Measurements from ENCODE around the gene ATF2. TPM values are rescaled to one million over a fixed set of nuclear protein-coding genes. Genes with fewer than 3 reads are reported as not detected.

ATF2 gene
- total and polyA plus RNA-seq, 2 of the 13 experiments (the other 11 are each of a cell fraction or from before 2014, with no cell fraction given), result 91.6 to 95.1 TPM

DNA sequence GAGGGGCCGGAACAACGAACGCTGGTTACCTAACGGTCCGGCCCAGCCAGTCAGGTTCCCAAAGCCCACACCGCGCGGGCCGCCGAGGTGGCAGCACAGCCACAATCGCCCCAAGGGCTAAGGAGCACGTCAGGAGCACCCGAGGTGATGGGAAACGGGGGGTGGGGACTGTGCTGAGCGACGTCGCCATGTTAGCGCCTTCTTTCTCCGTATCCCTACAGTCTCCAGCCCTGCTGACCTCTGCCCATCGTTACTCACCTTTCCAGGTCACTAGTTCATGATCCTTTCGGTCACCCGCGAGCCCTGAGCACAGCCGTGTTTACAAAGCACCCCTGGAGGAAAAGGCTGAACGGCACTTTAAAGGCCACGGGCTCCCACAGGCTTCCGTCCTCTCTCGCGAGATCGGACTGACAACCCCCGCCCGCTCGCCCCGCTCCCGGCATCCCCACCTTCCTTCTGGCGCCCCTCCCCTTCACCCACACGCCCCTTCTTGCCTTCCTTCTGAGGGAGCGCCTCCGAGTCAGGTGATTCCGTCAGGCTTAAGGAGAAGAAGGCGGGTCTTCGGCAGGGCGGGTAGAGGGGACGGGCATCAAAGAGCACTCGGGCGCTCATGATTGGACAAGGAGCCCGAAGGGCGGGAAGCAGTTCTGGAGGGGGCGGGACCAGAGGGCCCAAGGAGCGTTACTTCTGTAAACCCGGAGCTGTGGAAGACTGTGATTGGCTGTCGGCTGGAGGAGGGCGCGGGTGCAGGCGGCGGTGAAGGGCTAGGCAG is at the start of gene ATF2 (continued):
- TF ChIP-seq RNF2 (conservative IDR thresholded peaks at IDR 0.05; ENCODE audit: low read depth), result no peak; the same call in 1 of the 2 replicates
- TF ChIP-seq MTF2 (CRISPR knock-in tag; IDR thresholded peaks at IDR 0.05; ENCODE audit: borderline replicate concordance), result no peak
- TF ChIP-seq ISL2 (CRISPR knock-in tag; IDR thresholded peaks at IDR 0.05), result peak; percentile 78
- TF ChIP-seq, protein P1, sequence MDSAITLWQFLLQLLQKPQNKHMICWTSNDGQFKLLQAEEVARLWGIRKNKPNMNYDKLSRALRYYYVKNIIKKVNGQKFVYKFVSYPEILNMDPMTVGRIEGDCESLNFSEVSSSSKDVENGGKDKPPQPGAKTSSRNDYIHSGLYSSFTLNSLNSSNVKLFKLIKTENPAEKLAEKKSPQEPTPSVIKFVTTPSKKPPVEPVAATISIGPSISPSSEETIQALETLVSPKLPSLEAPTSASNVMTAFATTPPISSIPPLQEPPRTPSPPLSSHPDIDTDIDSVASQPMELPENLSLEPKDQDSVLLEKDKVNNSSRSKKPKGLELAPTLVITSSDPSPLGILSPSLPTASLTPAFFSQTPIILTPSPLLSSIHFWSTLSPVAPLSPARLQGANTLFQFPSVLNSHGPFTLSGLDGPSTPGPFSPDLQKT (CRISPR knock-in tag; IDR thresholded peaks at IDR 0.05; ENCODE audit: borderline replicate concordance), result 0 out of 2 replicates have a peak, but pooled peaks have one; percentile 59
- TF ChIP-seq NFE2L2 (IDR thresholded peaks at IDR 0.05; ENCODE audit: low read length), result no peak
- 0 out of 2 replicates have a peak, but pooled peaks have one; percentile 23 for TF ChIP-seq BHLHE40 (IDR thresholded peaks at IDR 0.05; ENCODE audit: low read length)
- no peak for TF ChIP-seq ZKSCAN1 (IDR thresholded peaks at IDR 0.05; ENCODE audit: low read length)
- TF ChIP-seq, protein P2, sequence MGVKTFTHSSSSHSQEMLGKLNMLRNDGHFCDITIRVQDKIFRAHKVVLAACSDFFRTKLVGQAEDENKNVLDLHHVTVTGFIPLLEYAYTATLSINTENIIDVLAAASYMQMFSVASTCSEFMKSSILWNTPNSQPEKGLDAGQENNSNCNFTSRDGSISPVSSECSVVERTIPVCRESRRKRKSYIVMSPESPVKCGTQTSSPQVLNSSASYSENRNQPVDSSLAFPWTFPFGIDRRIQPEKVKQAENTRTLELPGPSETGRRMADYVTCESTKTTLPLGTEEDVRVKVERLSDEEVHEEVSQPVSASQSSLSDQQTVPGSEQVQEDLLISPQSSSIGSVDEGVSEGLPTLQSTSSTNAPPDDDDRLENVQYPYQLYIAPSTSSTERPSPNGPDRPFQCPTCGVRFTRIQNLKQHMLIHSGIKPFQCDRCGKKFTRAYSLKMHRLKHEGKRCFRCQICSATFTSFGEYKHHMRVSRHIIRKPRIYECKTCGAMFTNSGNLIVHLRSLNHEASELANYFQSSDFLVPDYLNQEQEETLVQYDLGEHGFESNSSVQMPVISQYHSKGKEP (CRISPR knock-in tag; IDR thresholded peaks at IDR 0.05), result peak; percentile 88; the same call in 1 of the 2 replicates
- TF ChIP-seq PTBP1 (IDR thresholded peaks at IDR 0.05; ENCODE audit: low read depth, low read length, poor library complexity, severe bottlenecking), result peak; percentile 33
- TF ChIP-seq REPIN1 (CRISPR knock-in tag; IDR thresholded peaks at IDR 0.05; ENCODE audit: borderline replicate concordance, low read depth), result peak; percentile 19; the same call in 1 of the 2 replicates
- TF ChIP-seq CREB1 (IDR thresholded peaks at IDR 0.05), result peak; percentile 29; the same call in 1 of the 2 replicates
- peak; percentile 82 for TF ChIP-seq CREB1 (CRISPR knock-in tag; IDR thresholded peaks at IDR 0.05)
- TF ChIP-seq ZBTB21 (CRISPR knock-in tag; IDR thresholded peaks at IDR 0.05), result 0 out of 2 replicates have a peak, but pooled peaks have one; percentile 2
- peak; percentile 20; the same call in 1 of the 2 replicates for TF ChIP-seq AHR (CRISPR knock-in tag; IDR thresholded peaks at IDR 0.05)
- TF ChIP-seq ZFP36L2 (CRISPR knock-in tag; IDR thresholded peaks at IDR 0.05), result no peak
- no peak for TF ChIP-seq ZNF484 (CRISPR knock-in tag; IDR thresholded peaks at IDR 0.05; ENCODE audit: borderline replicate concordance, low read depth)
- TF ChIP-seq FOXK2 (IDR thresholded peaks at IDR 0.05), result peak; percentile 92
- no peak for TF ChIP-seq ZNF530 (CRISPR knock-in tag; IDR thresholded peaks at IDR 0.05; ENCODE audit: low read depth)
- TF ChIP-seq, protein P3, sequence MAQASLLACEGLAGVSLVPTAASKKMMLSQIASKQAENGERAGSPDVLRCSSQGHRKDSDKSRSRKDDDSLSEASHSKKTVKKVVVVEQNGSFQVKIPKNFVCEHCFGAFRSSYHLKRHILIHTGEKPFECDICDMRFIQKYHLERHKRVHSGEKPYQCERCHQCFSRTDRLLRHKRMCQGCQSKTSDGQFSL (CRISPR knock-in tag; IDR thresholded peaks at IDR 0.05), result 0 out of 2 replicates have a peak, but pooled peaks have one; percentile 59
- TF ChIP-seq ZNF709 (CRISPR knock-in tag; IDR thresholded peaks at IDR 0.05), result peak; percentile 82
- TF ChIP-seq ZNF605 (CRISPR knock-in tag; IDR thresholded peaks at IDR 0.05), result peak; percentile 90
- 0 out of 2 replicates have a peak, but pooled peaks have one; percentile 42 for TF ChIP-seq KLF11 (CRISPR knock-in tag; IDR thresholded peaks at IDR 0.05)
- peak; percentile 85 for TF ChIP-seq ZNF430 (CRISPR knock-in tag; IDR thresholded peaks at IDR 0.05)
- TF ChIP-seq SMAD3 (CRISPR knock-in tag; IDR thresholded peaks at IDR 0.05), result peak; percentile 48; the same call in 1 of the 2 replicates
- no peak for TF ChIP-seq RBM39 (IDR thresholded peaks at IDR 0.05; ENCODE audit: low read depth, low read length, poor library complexity, severe bottlenecking)
- TF ChIP-seq ATAD3A (CRISPR knock-in tag; IDR thresholded peaks at IDR 0.05), result 0 out of 2 replicates have a peak, but pooled peaks have one; percentile 67
- peak; percentile 96 for TF ChIP-seq POGZ (CRISPR knock-in tag; IDR thresholded peaks at IDR 0.05)
- peak; percentile 84; the same call in 1 of the 2 replicates for TF ChIP-seq TSC22D2 (CRISPR knock-in tag; IDR thresholded peaks at IDR 0.05; ENCODE audit: borderline replicate concordance)
- peak; percentile 67; the same call in 1 of the 2 replicates for TF ChIP-seq ZNF264 (CRISPR knock-in tag; IDR thresholded peaks at IDR 0.05)
- no peak for TF ChIP-seq TBL1XR1 (IDR thresholded peaks at IDR 0.05; ENCODE audit: borderline replicate concordance, low read length, partially characterized antibody)

All from HepG2 (cell line).